Left lung (tissue), 10 donors: ENCODE data around the gene HPS3. TPM values are rescaled to one million over a fixed set of nuclear protein-coding genes. Genes with fewer than 3 reads are reported as not detected.

Experiments used
- ATAC-seq: fragments of 200-7000 bp; cut with Tn5 transposase; one replicate; pipeline ENCODE4 v1.9.1; 2020; ENCODE audit warnings: moderate library complexity
- DNase-seq, 4 donors: peaks; one replicate each; pipeline ENCODE4 v3.0.0-alpha.2; 2013 to 2020
- H3K27ac ChIP-seq, 2 donors: fragments of 200-600 bp; sonication (generic) in 1 of 2; one replicate each; pipeline versions ENCODE4 v1.5.0 to v1.8.0; 2020 to 2021
- H3K27me3 ChIP-seq, 2 donors: fragments of 200-600 bp; sonication (generic) in 1 of 2; one replicate each; pipeline versions ENCODE4 v1.5.0 to v1.8.0; 2020 to 2021
- H3K36me3 ChIP-seq, 2 donors: fragments of 200-600 bp; sonication (generic) in 1 of 2; one replicate each; pipeline versions ENCODE4 v1.5.0 to v1.8.0; 2020 to 2021
- H3K4me1 ChIP-seq, 2 donors: fragments of 200-600 bp; one replicate each; pipeline ENCODE4 v1.8.0; 2021
- H3K4me3 ChIP-seq, 2 donors: fragments of 200-600 bp; sonication (generic) in 1 of 2; one replicate each; pipeline versions ENCODE4 v1.5.0 to v1.8.0; 2020 to 2021; ENCODE audit warnings: mild to moderate bottlenecking in 1 of 2
- H3K9me3 ChIP-seq, 2 donors: fragments of 200-600 bp; sonication (generic) in 1 of 2; one replicate each; pipeline versions ENCODE4 v1.5.0 to v1.8.0; 2020 to 2021
- CTCF ChIP-seq, 2 donors: fragments of 200-600 bp; sonication (generic) in 1 of 2; IDR thresholded peaks; one replicate each; pipeline versions ENCODE4 v1.5.0 to v1.8.0; 2021; ENCODE audit warnings: antibody characterized with exemption in 2 of 2
- intact Hi-C, 2 donors: fragments of 100-400 bp; cut with DNase I; formaldehyde crosslinking; loops; one replicate each; pipeline versions ENCODE4 v1.11.2 to v1.14.2; 2022
- polyA plus RNA-seq, 6 donors: library from polyadenylated mRNA; unstranded; fragments of 120-200 nt; gene quantifications; one replicate each; pipeline ENCODE4 v1.2.1, GENCODE V29; 2013; ENCODE audit not compliant: insufficient read length in 6 of 6
- total RNA-seq, 2 donors: library from RNA; stranded (reverse); fragmentation: NEBNext Ultra II Directional; extraction: Animal tissue kit (Norgen Biotek cat#: 25700); gene quantifications; one replicate each; pipeline ENCODE4 v1.2.1, GENCODE V29; 2021
- donor health status: DM: no; HTN: yes; CAD: no.
- donor health status: DM: no; HTN: no; CAD: no.

The HPS3 gene
- total and polyA plus RNA-seq, 8 donors: 26.2 to 43.8 (median 33.6) TPM

GRCh38 chr3:149179220-149179619, 49.8 kb downstream of the HPS3 start:
- TF ChIP-seq CTCF (IDR thresholded peaks at IDR 0.05): no peak
- ATAC-seq (peak; percentile 8), DNase-seq (no peak)

GRCh38 chr3:149180057-149180573, 50.7 kb downstream of the HPS3 start:
- peak overlapping the region; percentile 58 to 72 for H3K27ac ChIP-seq

More at GRCh38 chr3:149179220-149179619, 49.8 kb downstream of the HPS3 start:
- peak overlapping the region in 1 of 2 donors; percentile 72 for H3K27ac ChIP-seq
- H3K9me3 ChIP-seq: no peaks in the 10 kb centered on the region
- H3K4me1 ChIP-seq: peaks cover 9 to 17% of the 10 kb centered on the region in 2 donors
- H3K4me3 ChIP-seq: no peak overlapping the region
- no peaks in the 10 kb centered on the region for H3K27me3 ChIP-seq
- intact Hi-C loops: no loop called here
- H3K36me3 ChIP-seq: peaks cover 0 to 5% of the 10 kb centered on the region in 2 donors

GRCh38 chr3:149181182-149181581, 51.7 kb downstream of the HPS3 start:
- intact Hi-C loops: no loop called here
- Histone ChIP-seq H3K4me3 (no peak overlapping the region), H3K27ac (peak overlapping the region in 1 of 2 donors; percentile 58), H3K4me1 (peaks cover 9 to 17% of the 10 kb centered on the region in 2 donors), H3K27me3 (no peaks in the 10 kb centered on the region), H3K36me3 (no peaks in the 10 kb centered on the region), H3K9me3 (no peaks in the 10 kb centered on the region)
- DNase-seq: no peak
- no peak for ATAC-seq
- no peak for TF ChIP-seq CTCF (IDR thresholded peaks at IDR 0.05)

More at GRCh38 chr3:149180057-149180573, 50.7 kb downstream of the HPS3 start:
- Histone ChIP-seq H3K4me1 (peaks cover 9 to 17% of the 10 kb centered on the region in 2 donors), H3K27me3 (no peaks in the 10 kb centered on the region), H3K9me3 (no peaks in the 10 kb centered on the region), H3K4me3 (no peak overlapping the region), H3K36me3 (no peaks in the 10 kb centered on the region)
- DNase-seq (peak in 1 of 4 donors; percentile 85), ATAC-seq (peak; percentile 96)
- no peak for TF ChIP-seq CTCF (IDR thresholded peaks at IDR 0.05)
- intact Hi-C loops: no loop called here

GRCh38 chr3:149186219-149186618, 56.8 kb downstream of the HPS3 start:
- no peak for TF ChIP-seq CTCF (IDR thresholded peaks at IDR 0.05)
- H3K27ac ChIP-seq: no peak overlapping the region
- H3K27me3 ChIP-seq: no peaks in the 10 kb centered on the region
- no peaks in the 10 kb centered on the region for H3K9me3 ChIP-seq
- H3K4me1 ChIP-seq: no peaks in the 10 kb centered on the region
- no peaks in the 10 kb centered on the region for H3K36me3 ChIP-seq
- intact Hi-C loops: no loop called here
- H3K4me3 ChIP-seq: no peak overlapping the region
- no peak for ATAC-seq
- DNase-seq: no peak

- Histone ChIP-seq H3K9me3 (no peaks in the 10 kb centered on the region), H3K4me3 (no peak overlapping the region), H3K36me3 (no peaks in the 10 kb centered on the region), H3K27ac (no peak overlapping the region), H3K4me1 (no peaks in the 10 kb centered on the region), H3K27me3 (no peaks in the 10 kb centered on the region)
- intact Hi-C loops: no loop called here
- TF ChIP-seq CTCF (IDR thresholded peaks at IDR 0.05): no peak
- no peak for DNase-seq
- no peak for ATAC-seq
These were observed 57.3 kb downstream of the HPS3 start for GRCh38 chr3:149186721-149187120.
